Measurements from ENCODE around the gene FAM117A.

DNA sequence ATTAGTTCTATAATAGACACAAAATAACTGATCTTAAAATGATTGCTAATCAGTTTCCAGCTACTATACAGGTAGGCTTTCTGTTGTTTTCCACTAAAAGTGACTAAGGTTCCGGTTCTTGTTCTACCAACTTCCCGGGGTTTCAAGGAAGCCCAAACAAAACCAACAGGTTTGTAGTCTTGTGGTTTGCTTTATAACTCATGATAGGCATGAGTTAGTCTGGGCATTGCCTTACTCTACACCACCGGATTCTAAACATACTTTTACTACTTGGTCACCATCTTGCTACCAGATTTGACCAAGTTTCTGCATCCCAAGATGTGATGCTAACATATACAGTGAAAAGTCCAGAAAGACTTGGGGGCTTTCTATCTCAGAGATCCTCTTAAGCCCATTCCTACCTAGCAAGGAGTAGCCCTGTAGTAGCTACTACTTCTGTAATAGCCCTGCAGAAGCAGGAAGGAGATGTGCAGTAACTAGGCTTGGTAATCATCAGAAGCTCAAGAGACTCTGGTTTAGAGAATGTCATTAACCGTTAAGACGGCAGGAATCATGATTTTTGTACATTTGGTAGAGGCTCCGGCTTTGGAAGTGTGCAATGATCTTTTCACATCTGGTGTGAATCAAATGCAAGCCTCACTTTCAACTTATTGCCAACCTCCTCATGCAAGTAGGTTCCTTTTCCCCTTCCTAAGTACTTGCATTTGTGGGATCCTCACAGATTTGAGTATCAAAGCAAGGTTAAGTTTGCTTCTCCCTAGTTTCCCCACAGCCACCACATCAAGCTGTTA, 1.6 kb downstream of the FAM117A start:
- TF ChIP-seq CHD2 (IDR thresholded peaks at IDR 0.05; ENCODE audit: low read length, partially characterized antibody) (no peak), FOXJ3 (CRISPR knock-in tag; IDR thresholded peaks at IDR 0.05) (no peak), NRF1 (IDR thresholded peaks at IDR 0.05; ENCODE audit: low read depth, low read length) (no peak), JUND (IDR thresholded peaks at IDR 0.05) (no peak), GATA2 (CRISPR knock-in tag; IDR thresholded peaks at IDR 0.05) (no peak), RAD21 (IDR thresholded peaks at IDR 0.05; ENCODE audit: low read length) (no peak), EP300 (IDR thresholded peaks at IDR 0.05; ENCODE audit: borderline replicate concordance in 1 of 2, low read depth in 1 of 2, low read length in 1 of 2) (no peak), CTCF (IDR thresholded peaks at IDR 0.05) (no peak), MXI1 (IDR thresholded peaks at IDR 0.05; ENCODE audit: low read depth, low read length) (no peak), POLR2AphosphoS5 (IDR thresholded peaks at IDR 0.05; ENCODE audit: low read depth, low read length) (no peak), GABPA (IDR thresholded peaks at IDR 0.05; ENCODE audit: low read depth) (no peak), USF1 (IDR thresholded peaks at IDR 0.05; ENCODE audit: borderline replicate concordance, low read depth) (no peak), FOSL2 (IDR thresholded peaks at IDR 0.05; ENCODE audit: borderline replicate concordance, low read depth) (no peak)
- TF ChIP-seq, protein P1, sequence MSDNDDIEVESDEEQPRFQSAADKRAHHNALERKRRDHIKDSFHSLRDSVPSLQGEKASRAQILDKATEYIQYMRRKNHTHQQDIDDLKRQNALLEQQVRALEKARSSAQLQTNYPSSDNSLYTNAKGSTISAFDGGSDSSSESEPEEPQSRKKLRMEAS (IDR thresholded peaks at IDR 0.05; ENCODE audit: low read depth) = no peak
